Breast epithelium (tissue), 4 donors: ENCODE results near the gene NRXN3. TPM values are rescaled to one million over a fixed set of nuclear protein-coding genes. Genes with fewer than 3 reads are reported as not detected.

Source experiments
- DNase-seq, 2 donors: peaks; one replicate each; pipeline ENCODE4 v3.0.0-alpha.2; 2019; ENCODE audit warnings: low spot score in 2 of 2
- H3K27ac ChIP-seq, 2 donors: fragments of 200-600 bp; sonication (generic) in 1 of 2; one replicate each; pipeline ENCODE4 v1.5.1; 2016 to 2019; ENCODE audit warnings: mild to moderate bottlenecking in 1 of 2
- H3K27me3 ChIP-seq, 2 donors: fragments of 200-600 bp; sonication (generic) in 1 of 2; one replicate each; pipeline versions ENCODE4 v1.5.1 to v1.6.0; 2017 to 2019; ENCODE audit warnings: control low read depth in 1 of 2, mild to moderate bottlenecking in 1 of 2
- H3K36me3 ChIP-seq: fragments of 200-600 bp; one replicate; pipeline ENCODE4 v1.5.1; 2019
- H3K4me1 ChIP-seq, 2 donors: fragments of 200-600 bp; sonication (generic); one replicate each; pipeline ENCODE4 v1.5.1; 2016 to 2019; ENCODE audit warnings: control low read depth in 1 of 2
- H3K4me3 ChIP-seq, 3 donors: fragments of 200-600 bp; sonication (generic); 1 replicate in 2 of 3; 2 replicates in 1 of 3; pipeline ENCODE4 v1.5.1; 2016 to 2019; ENCODE audit warnings: mild to moderate bottlenecking in 3 of 3, moderate library complexity in 2 of 3
- H3K9me3 ChIP-seq, 2 donors: fragments of 200-600 bp; sonication (generic) in 1 of 2; one replicate each; pipeline ENCODE4 v1.5.1; 2016 to 2019; ENCODE audit warnings: control low read depth in 1 of 2
- CTCF ChIP-seq, 3 donors: fragments of 450-650 bp; IDR thresholded peaks; one replicate each; pipeline ENCODE4 v1.5.1; 2016 to 2017; ENCODE audit warnings: antibody characterized with exemption in 3 of 3, mild to moderate bottlenecking in 3 of 3, moderate library complexity in 3 of 3
- POLR2A ChIP-seq: fragments of 450-650 bp; IDR thresholded peaks from one replicate; pipeline ENCODE4 v1.6.1; 2016; ENCODE audit warnings: antibody characterized with exemption, mild to moderate bottlenecking, moderate library complexity
- POLR2AphosphoS5 ChIP-seq, 3 donors: sonication (generic); formaldehyde crosslinking; IDR thresholded peaks; one replicate each; pipeline ENCODE4 v1.6.1; 2017; ENCODE audit warnings: antibody characterized with exemption in 3 of 3
- intact Hi-C: fragments of 100-400 bp; cut with DNase I; formaldehyde crosslinking; loops from one replicate; pipeline ENCODE4 v1.15.1; 2023; ENCODE audit warnings: low total_unique reads
- total RNA-seq, 3 donors: library from RNA; depleted of rRNA; stranded (reverse); fragments of >200 nt; gene quantifications; one replicate each; pipeline ENCODE4 v1.1.0, GENCODE V29; 2016

The NRXN3 gene
- total RNA-seq, 3 donors from 2014 or later = 2.9 to 3.6 (median 3.5) TPM

- intact Hi-C loops = no loop called here
- no peaks in the 10 kb centered on the region for H3K36me3 ChIP-seq
- no peaks in the 10 kb centered on the region for H3K9me3 ChIP-seq
- TF ChIP-seq CTCF (IDR thresholded peaks at IDR 0.05) (no peak), POLR2AphosphoS5 (IDR thresholded peaks at IDR 0.05) (no peak), POLR2A (no peak)
- H3K27ac ChIP-seq = no peak overlapping the region
- no peaks in the 10 kb centered on the region for H3K4me1 ChIP-seq
- no peak overlapping the region for H3K4me3 ChIP-seq
- no peak for DNase-seq
- H3K27me3 ChIP-seq = no peaks in the 10 kb centered on the region
Measured at GRCh38 chr14:79575032-79575431, 1404.9 kb downstream of the NRXN3 start.

GRCh38 chr14:79576424-79576823, 1406.3 kb downstream of the NRXN3 start:
- Histone ChIP-seq H3K4me1 (no peaks in the 10 kb centered on the region), H3K27ac (no peak overlapping the region), H3K9me3 (no peaks in the 10 kb centered on the region), H3K36me3 (no peaks in the 10 kb centered on the region), H3K27me3 (no peaks in the 10 kb centered on the region), H3K4me3 (no peak overlapping the region)
- no peak for TF ChIP-seq POLR2A
- no peak for TF ChIP-seq CTCF (IDR thresholded peaks at IDR 0.05)
- TF ChIP-seq POLR2AphosphoS5 (IDR thresholded peaks at IDR 0.05) = no peak
- intact Hi-C loops = no loop called here
- no peak for DNase-seq

- Histone ChIP-seq H3K27ac (no peak overlapping the region), H3K27me3 (no peaks in the 10 kb centered on the region), H3K4me3 (no peak overlapping the region), H3K36me3 (no peaks in the 10 kb centered on the region), H3K4me1 (no peaks in the 10 kb centered on the region), H3K9me3 (no peaks in the 10 kb centered on the region)
- intact Hi-C loops = no loop called here
- DNase-seq = no peak
- TF ChIP-seq POLR2AphosphoS5 (IDR thresholded peaks at IDR 0.05) (no peak), CTCF (IDR thresholded peaks at IDR 0.05) (no peak), POLR2A (no peak)
Measured at GRCh38 chr14:79578470-79578869, 1408.3 kb downstream of the NRXN3 start.

- TF ChIP-seq POLR2A (no peak), CTCF (IDR thresholded peaks at IDR 0.05) (no peak), POLR2AphosphoS5 (IDR thresholded peaks at IDR 0.05) (no peak)
- Histone ChIP-seq H3K27me3 (no peaks in the 10 kb centered on the region), H3K9me3 (no peaks in the 10 kb centered on the region), H3K36me3 (no peaks in the 10 kb centered on the region), H3K27ac (no peak overlapping the region), H3K4me3 (no peak overlapping the region), H3K4me1 (no peaks in the 10 kb centered on the region)
- DNase-seq = no peak
- intact Hi-C loops = no loop called here
Measured at GRCh38 chr14:79580414-79580813, 1410.2 kb downstream of the NRXN3 start.

GRCh38 chr14:79580906-79581305, 1410.7 kb downstream of the NRXN3 start:
- Histone ChIP-seq H3K9me3 (no peaks in the 10 kb centered on the region), H3K27me3 (no peaks in the 10 kb centered on the region), H3K36me3 (no peaks in the 10 kb centered on the region), H3K27ac (no peak overlapping the region), H3K4me3 (no peak overlapping the region), H3K4me1 (no peaks in the 10 kb centered on the region)
- TF ChIP-seq POLR2A (no peak), POLR2AphosphoS5 (IDR thresholded peaks at IDR 0.05) (no peak), CTCF (IDR thresholded peaks at IDR 0.05) (no peak)
- intact Hi-C loops = no loop called here
- DNase-seq = no peak
